HG02943 (cell line): ENCODE measurements around the gene PRR36.
"Not testable (repeated sequence)": the region's sequence is repeated elsewhere in the genome, so short reads cannot be mapped to it uniquely, and the experiment has no call there.

ENCODE experiments used
- ATAC-seq: cut with Tn5 transposase; IDR thresholded peaks from one replicate; pipeline ENCODE4 v1.9.1; 2021; ENCODE audit warnings: mild to moderate bottlenecking, low read depth, moderate library complexity; ENCODE audit not compliant: unreplicated experiment

The PRR36 gene

DNA sequence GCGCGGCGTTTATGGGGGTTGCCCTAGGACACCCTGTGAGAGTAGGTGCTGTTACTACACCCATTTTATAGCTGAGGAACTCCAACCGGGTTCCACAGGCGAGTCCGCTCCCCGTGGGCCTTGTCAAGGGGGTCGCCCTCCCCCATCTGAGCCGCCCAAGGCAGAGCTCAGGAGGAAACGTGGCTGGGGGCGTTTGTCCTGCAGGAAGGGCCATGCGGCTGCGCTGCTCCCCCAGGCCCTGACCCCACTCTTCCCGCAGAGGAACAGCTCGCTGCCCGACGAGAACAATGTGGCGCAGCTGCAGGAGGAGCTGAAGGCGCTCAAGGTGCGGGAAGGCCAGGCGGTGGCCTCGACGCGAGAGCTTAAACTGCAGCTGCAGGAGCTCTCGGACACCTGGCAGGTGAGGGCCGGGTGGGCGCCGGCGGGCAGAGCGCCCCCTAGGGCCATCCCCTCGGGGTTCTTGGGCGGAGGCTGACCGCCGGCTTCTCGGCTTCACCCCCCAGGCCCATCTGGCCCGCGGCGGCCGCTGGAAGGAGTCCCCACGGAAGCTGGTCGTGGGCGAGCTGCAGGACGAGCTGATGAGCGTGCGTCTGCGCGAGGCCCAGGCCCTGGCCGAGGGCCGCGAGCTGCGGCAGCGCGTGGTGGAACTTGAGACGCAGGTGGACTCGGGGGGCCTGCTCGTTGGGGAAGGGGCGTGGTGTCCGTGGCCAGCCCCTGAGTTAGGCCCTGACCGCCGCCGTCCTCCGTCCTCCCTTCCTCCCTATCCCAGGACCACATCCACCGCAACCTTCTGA is 12.4 kb downstream of the PRR36 start:
- ATAC-seq: no peak

DNA sequence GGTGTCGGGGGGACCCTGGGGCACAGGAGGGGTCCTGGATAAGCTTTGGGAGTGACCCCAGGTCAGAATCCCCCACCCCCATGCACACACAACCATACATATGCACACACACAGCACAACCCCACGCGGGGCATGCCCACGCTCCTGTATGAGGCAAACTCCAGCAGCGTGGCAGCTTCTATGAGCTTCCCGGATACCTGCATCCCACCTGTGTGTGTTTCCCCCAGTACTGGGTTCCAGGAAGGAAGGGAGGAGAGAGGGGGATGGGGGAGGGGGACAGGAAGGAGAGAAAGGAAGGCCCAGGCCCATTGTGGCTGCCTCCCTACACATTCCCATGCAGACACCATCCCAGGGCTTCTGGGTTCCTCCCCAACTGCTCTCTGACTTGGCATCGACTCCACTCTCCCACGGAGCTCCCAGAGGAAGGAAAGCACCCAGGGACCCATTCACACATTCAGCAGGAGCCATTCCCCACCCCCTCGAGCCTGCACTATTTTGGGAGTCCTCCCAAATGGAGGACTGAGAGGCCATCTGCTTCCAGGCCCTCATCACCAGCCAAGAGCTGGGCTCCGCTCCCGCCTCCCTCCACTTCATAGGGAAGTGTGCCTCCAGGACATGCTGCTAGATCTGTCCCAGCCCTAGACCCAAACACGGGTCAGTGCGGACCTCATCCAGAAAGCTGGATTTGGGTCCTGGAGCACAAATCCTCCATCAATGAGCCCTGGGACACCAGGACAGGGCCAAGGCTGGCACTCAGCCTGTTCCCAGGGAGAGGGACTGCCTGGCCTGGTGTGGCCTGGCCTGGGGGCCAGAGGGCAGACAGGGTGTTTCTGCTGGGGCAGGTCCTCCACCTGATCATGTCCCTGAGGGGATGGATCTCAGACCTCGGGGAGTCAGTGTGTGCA is 13.2 kb downstream of the PRR36 start:
- ATAC-seq: no peak

GRCh38 chr19:7859831-7860713 is 14.1 kb downstream of the PRR36 start:
- ATAC-seq: no peak

- ATAC-seq: not testable (repeated sequence)
Observed at GRCh38 chr19:7859087-7859486, 15.1 kb downstream of the PRR36 start.

- no peak for ATAC-seq
Observed at GRCh38 chr19:7858109-7858770, 15.9 kb downstream of the PRR36 start.

DNA sequence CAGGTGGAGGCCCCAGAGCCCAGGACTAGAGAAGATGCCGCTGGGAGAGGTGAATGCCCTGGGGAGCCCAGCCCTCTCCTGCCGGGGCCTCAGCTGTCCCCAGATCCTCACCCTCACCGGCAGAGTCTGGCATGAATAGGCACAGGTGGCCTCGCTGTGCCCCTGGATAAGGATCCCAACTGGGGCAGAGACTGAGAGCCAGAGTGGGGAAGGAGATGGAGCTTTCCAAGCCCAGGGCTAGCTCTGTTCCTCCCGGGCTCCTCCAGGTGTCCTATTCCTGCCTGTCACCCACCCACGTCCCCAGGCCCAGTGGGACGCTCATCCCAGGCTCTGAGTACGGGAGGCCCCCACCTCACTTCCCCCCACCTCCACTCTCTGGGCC is 16.5 kb downstream of the PRR36 start:
- no peak for ATAC-seq

DNA sequence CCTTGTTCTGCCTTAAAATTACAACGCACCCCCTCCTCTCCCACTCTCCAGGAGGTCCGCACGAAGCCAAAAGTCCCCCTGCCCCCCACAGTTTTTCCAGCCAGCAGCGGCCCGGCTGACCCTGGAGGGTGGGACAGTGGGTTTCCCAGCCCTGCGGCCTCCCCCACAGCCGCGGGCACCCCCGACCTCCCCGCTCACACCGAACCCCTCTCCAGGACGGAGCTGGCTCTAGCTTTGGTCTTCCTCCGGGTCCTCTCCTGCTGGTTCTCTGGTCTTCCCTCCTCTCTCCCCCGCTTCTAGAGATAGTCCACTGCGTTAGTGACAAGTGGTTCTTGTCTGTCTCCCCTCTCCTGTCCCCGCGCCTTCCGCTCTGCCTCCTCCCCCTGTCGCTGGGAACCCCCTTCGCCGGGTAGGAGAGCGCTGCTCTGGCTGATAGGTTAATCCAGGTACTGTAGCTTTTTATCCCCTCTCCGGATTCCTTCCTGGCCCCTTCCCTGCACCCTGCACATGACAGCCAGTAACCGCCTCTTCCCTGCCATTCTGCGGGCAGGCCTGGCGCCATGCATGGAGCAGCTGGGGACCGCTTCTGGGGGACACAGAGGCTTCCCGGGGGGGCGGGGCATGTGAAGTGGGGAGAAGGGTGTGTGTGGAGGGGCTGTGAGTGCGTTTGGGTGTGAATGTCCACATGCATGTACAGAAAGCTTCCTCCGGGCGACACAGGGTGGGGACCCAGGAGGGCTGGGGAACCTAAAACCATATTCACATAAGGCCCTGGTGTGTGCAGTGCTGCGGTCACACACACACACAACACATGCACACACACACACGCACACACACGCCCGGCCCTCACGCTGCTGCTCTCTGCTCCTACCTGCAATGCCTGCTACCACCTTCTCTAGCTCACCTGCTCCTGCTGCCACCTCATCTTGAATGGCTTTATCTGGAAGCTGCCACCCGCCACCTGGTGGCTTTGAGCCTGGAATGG is 17.2 kb downstream of the PRR36 start:
- ATAC-seq: no peak

- ATAC-seq: no peak
Observed at GRCh38 chr19:7856109-7856591, 18.0 kb downstream of the PRR36 start.

DNA sequence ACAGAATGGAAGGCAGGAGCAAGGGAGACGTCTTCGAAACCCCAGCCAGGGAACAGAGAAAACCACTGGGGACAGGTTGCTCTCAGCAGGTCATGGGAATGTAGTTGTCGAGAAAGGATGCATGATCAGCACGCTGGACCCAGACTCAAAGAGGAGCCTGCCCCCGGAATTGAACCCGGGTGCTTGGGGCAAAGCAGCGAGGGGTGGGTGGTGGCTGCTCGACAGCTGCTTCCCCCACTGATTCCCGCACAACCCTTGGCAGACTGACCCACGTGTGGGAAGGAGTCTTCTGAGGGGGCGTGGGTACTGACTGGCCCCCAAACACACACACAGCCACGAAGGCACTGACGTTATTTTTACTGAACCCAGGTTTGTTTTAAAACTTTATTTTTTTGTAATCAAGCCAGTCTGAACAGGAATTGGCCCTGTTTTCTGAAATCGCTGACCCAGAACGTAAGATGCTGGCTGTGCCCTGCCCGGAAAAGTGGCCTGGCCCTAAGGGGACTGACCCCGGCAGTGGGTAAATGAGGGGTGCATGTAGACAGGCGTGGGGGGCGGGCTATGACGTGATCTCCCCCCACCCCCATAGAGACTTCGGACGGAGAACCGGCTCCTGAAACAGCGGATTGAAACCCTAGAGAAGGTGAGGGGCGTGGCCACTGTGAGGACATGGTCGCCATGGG is 18.6 kb downstream of the PRR36 start:
- no peak for ATAC-seq

DNA sequence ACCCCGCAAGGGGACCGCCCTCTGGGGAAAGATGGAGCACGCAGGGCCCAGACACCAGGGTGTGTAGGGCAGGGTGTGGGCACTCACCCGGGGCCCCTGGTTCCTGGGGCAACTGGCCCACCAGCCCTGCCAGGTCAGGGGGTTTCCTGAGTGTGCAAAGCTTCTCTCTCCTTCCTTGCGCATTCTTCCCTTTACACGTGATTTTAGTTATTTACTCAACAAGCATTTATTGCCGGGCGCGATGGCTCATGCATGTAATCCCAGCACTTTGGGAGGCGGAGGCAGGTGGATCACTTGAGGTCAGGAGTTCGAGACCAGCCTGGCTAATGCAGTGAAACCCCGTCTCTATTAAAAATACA is 20.4 kb downstream of the PRR36 start:
- no peak for ATAC-seq

- ATAC-seq: no peak
Observed at GRCh38 chr19:7852851-7853769, 21.1 kb downstream of the PRR36 start.

- ATAC-seq: no peak
Observed at GRCh38 chr19:7851623-7852500, 22.3 kb downstream of the PRR36 start.

DNA sequence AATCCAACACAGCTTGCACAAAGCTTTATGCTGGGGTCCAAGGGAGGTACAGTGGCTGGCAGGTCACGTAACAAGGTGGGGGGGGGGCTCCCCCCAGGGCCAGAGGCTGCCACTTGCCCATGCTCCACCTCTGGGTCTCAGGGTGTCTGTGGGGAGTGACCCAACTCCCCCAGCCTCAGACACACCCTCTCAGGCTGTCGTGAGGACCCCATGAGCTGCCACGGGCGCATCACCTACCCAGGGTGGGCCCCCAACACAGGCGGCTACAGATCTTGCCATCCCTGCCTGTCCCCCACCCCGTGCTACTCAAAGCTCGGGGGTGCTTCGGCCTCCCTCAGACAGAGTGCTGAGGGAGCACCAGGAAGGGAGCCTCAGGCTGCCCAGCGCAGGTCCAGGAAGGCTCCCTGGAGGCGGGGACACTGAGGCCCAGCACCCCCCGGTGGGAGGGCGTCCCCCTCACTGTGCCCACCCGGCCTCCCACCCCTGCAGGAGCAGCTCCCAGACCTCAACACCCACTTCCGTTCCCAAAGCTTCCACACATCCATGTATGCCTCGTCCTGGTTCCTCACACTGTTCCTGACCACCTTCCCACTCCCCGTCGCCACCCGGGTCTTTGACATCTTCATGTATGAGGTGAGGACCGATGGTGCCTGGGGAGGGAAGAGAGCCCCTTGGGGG is 23.1 kb downstream of the PRR36 start:
- ATAC-seq: no peak

GRCh38 chr19:7850000-7850813 is 24.0 kb downstream of the PRR36 start:
- ATAC-seq: no peak

GRCh38 chr19:7849631-7849999 is 24.6 kb downstream of the PRR36 start:
- no peak for ATAC-seq
